UCSD-AML1 (cell line): ENCODE measurements around the gene DMRTC2.

Source experiments
- DNase-seq: peaks from one replicate; lab custom pipeline; 2025; ENCODE audit not compliant: unreplicated experiment; lab: John Stamatoyannopoulos, UW

DMRTC2 gene

GRCh38 chr19:41887711-41888382 is 43.0 kb downstream of the DMRTC2 start:
- DNase-seq = peak; percentile 75

GRCh38 chr19:41888926-41889325 is 44.1 kb downstream of the DMRTC2 start:
- no peak for DNase-seq

GRCh38 chr19:41889896-41890295 is 45.1 kb downstream of the DMRTC2 start:
- no peak for DNase-seq

DNA sequence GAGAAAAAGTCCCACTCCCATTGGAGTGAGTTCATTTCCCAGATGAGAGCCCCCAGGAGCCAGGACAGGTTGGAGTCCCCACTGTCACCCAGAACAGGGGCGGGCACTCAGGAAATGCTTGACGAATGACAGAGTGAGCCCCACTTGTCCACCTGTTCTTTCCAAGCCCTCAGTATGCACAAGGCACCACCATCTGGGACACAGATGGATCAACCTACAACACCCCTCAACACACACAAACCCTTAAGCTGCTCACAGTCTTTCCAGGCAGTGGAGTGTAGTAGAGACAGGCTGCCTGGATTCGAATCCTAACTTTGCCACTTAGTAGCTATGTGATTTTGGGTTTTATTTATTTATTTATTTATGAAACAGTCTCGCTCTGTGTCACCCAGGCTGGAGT is 46.1 kb downstream of the DMRTC2 start:
- no peak for DNase-seq

GRCh38 chr19:41892173-41892902 is 47.5 kb downstream of the DMRTC2 start:
- no peak for DNase-seq

- peak; percentile 55 for DNase-seq
Observed at GRCh38 chr19:41893899-41894298, 49.1 kb downstream of the DMRTC2 start.

DNA sequence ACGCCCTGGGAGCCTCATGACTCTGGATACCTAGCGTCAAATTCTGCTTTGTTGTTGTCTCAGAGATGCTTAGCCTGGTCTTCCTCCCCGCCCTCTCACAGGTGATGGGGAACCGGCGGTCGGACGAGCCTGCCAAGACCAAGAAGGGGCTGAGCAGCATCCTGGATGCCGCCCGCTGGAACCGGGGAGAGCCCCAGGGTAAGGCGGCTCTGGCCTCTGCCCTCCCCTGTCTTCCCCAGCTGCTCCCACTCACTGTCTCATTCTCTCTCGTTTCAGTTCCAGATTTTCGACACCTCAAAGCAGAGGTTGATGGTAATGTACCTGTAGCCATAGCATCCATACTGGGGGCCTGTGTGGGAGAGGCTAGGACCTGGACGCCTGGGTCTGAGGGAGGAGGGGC is 49.5 kb downstream of the DMRTC2 start:
- DNase-seq = no peak

GRCh38 chr19:41895745-41896580 is 51.1 kb downstream of the DMRTC2 start:
- DNase-seq = no peak

GRCh38 chr19:41896581-41896942 is 51.7 kb downstream of the DMRTC2 start:
- DNase-seq = no peak

- no peak for DNase-seq
Observed at GRCh38 chr19:41897181-41897580, 52.3 kb downstream of the DMRTC2 start.

GRCh38 chr19:41897820-41898219 is 53.0 kb downstream of the DMRTC2 start:
- DNase-seq = no peak

DNA sequence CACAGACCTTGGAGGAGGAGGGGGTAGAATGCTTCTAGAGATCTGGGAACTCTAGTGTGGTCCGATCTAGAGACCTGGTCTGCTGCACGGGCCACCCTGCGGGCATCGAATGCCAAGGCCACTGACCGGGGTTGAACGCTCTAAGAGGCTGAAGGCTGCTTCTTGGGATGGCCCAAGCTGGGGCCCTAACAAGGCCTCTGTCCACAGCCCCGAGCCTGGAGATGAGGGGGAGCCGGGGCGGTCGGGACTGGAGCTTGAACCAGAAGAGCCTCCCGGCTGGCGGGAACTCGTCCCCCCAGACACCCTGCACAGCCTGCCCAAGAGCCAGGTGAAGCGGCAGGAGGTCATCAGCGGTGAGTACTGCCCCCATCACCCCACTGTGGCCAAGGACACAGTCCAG is 53.4 kb downstream of the DMRTC2 start:
- no peak for DNase-seq
